Upper lobe of right lung (tissue), 1 donor: ENCODE data around the gene ZNF70. TPM values are rescaled to one million over a fixed set of nuclear protein-coding genes. Genes with fewer than 3 reads are reported as not detected.

Experiments used
- ATAC-seq: fragments of 200-7000 bp; cut with Tn5 transposase; one replicate; pipeline ENCODE4 v1.9.1; 2020; ENCODE audit warnings: mild to moderate bottlenecking, moderate library complexity
- DNase-seq: peaks from one replicate; pipeline ENCODE4 v3.0.0-alpha.2; 2020
- H3K27ac ChIP-seq: fragments of 200-600 bp; one replicate; pipeline ENCODE4 v1.8.0; 2022
- H3K27me3 ChIP-seq: fragments of 200-600 bp; one replicate; pipeline ENCODE4 v1.8.0; 2022; ENCODE audit warnings: mild to moderate bottlenecking
- H3K36me3 ChIP-seq: fragments of 200-600 bp; one replicate; pipeline ENCODE4 v1.8.0; 2022
- H3K4me1 ChIP-seq: fragments of 200-600 bp; one replicate; pipeline ENCODE4 v1.8.0; 2022
- H3K4me3 ChIP-seq: fragments of 200-600 bp; one replicate; pipeline ENCODE4 v1.8.0; 2022; ENCODE audit warnings: mild to moderate bottlenecking
- H3K9me3 ChIP-seq: fragments of 200-600 bp; one replicate; pipeline ENCODE4 v1.8.0; 2022
- intact Hi-C: fragments of 100-400 bp; cut with DNase I; formaldehyde crosslinking; loops from one replicate; pipeline ENCODE4 v1.11.0; 2022
- total RNA-seq: library from RNA; stranded (reverse); fragmentation: NEBNext Ultra II Directional; extraction: Animal tissue kit (Norgen Biotek cat#: 25700); gene quantifications from one replicate; pipeline ENCODE4 v1.2.1, GENCODE V29; 2021
- TF ChIP-seq, protein P1 (sequence below): fragments of 200-600 bp; IDR thresholded peaks from one replicate; pipeline ENCODE4 v1.8.0; 2022; ENCODE audit warnings: antibody characterized with exemption
- donor health status: DM: no; HTN: yes; CAD: no; lungs with severe emphysema.

Gene ZNF70
- total RNA-seq, 1 donor from 2014 or later: 6.1 TPM

DNA sequence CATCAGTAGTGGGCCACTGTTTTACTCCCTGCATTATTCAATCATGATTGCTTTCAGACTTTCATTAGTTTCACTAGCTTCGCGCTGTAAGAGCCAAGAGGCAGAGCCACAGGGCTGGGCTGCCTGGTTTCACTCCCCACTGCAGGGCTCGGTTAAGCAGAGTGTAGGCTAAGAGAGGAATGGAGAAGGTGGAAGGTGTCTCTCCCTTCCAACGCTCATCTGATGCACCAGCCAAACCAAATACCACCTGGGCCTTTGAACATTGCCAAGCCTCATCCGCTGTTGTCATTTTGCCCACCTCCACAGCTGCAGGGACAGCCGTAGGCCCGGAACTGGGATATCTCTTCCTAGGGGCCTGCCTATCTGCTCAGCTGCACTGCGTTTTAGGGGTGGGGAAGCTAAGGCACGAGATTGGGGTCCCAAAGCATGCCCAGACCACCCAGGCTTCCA, 35.4 kb upstream of the ZNF70 start:
- TF ChIP-seq, protein P1, sequence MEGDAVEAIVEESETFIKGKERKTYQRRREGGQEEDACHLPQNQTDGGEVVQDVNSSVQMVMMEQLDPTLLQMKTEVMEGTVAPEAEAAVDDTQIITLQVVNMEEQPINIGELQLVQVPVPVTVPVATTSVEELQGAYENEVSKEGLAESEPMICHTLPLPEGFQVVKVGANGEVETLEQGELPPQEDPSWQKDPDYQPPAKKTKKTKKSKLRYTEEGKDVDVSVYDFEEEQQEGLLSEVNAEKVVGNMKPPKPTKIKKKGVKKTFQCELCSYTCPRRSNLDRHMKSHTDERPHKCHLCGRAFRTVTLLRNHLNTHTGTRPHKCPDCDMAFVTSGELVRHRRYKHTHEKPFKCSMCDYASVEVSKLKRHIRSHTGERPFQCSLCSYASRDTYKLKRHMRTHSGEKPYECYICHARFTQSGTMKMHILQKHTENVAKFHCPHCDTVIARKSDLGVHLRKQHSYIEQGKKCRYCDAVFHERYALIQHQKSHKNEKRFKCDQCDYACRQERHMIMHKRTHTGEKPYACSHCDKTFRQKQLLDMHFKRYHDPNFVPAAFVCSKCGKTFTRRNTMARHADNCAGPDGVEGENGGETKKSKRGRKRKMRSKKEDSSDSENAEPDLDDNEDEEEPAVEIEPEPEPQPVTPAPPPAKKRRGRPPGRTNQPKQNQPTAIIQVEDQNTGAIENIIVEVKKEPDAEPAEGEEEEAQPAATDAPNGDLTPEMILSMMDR: no peak
- DNase-seq (no peak), ATAC-seq (no peak)
- H3K4me1 ChIP-seq: peaks cover 22% of the 10 kb centered on the region
- peak overlapping the region; percentile 94 for H3K4me3 ChIP-seq
- H3K27ac ChIP-seq: peak overlapping the region; percentile 99
- H3K9me3 ChIP-seq: no peaks in the 10 kb centered on the region
- no peaks in the 10 kb centered on the region for H3K36me3 ChIP-seq
- no peaks in the 10 kb centered on the region for H3K27me3 ChIP-seq
- intact Hi-C loops: no loop called here

DNA sequence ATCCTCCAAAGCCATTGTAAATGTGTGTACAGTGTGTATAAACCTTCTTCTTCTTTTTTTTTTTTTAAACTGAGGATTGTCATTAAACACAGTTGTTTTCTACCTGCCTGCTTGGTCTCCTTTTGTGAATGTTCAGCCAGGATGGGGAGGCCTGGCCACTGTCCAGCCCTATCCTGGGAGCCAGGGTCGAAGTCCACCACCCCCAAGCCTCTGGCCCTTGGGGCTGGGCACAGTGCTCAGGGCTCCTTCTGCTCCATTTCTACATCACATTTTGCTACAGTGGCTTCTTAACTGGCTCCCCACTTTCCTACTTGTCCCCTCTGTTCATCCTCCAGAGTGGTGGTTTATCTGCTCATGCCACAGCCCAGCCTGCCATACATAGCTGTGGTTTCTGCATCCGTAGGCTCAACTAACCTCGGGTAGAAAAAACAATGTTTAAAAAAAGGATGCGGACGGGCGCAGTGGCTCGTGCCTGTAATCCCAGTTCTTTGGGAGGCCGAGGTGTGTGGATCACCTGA, 33.4 kb upstream of the ZNF70 start:
- Histone ChIP-seq H3K36me3 (no peaks in the 10 kb centered on the region), H3K27me3 (no peaks in the 10 kb centered on the region), H3K4me1 (peaks cover 20% of the 10 kb centered on the region), H3K27ac (no peak overlapping the region), H3K4me3 (no peak overlapping the region), H3K9me3 (no peaks in the 10 kb centered on the region)
- no peak for ATAC-seq
- intact Hi-C loops: no loop called here
- TF ChIP-seq, protein P1: no peak
- no peak for DNase-seq

DNA sequence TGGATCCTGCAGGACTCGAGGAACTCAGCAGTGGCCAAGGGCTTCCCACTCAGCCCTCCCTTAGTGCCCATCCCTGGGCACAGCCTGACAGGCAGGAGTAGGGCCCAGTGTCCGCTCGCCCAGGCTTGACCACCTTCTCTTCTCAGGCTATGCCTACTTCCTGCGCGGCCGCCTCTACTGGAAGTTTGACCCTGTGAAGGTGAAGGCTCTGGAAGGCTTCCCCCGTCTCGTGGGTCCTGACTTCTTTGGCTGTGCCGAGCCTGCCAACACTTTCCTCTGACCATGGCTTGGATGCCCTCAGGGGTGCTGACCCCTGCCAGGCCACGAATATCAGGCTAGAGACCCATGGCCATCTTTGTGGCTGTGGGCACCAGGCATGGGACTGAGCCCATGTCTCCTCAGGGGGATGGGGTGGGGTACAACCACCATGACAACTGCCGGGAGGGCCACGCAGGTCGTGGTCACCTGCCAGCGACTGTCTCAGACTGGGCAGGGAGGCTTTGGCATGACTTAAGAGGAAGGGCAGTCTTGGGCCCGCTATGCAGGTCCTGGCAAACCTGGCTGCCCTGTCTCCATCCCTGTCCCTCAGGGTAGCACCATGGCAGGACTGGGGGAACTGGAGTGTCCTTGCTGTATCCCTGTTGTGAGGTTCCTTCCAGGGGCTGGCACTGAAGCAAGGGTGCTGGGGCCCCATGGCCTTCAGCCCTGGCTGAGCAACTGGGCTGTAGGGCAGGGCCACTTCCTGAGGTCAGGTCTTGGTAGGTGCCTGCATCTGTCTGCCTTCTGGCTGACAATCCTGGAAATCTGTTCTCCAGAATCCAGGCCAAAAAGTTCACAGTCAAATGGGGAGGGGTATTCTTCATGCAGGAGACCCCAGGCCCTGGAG, 32.6 kb upstream of the ZNF70 start:
- no peaks in the 10 kb centered on the region for H3K9me3 ChIP-seq
- H3K27ac ChIP-seq: no peak overlapping the region
- intact Hi-C loops: no loop called here
- DNase-seq (no peak), ATAC-seq (no peak)
- no peaks in the 10 kb centered on the region for H3K27me3 ChIP-seq
- peaks cover 18% of the 10 kb centered on the region for H3K4me1 ChIP-seq
- no peak overlapping the region for H3K4me3 ChIP-seq
- TF ChIP-seq, protein P1: no peak
- no peaks in the 10 kb centered on the region for H3K36me3 ChIP-seq

DNA sequence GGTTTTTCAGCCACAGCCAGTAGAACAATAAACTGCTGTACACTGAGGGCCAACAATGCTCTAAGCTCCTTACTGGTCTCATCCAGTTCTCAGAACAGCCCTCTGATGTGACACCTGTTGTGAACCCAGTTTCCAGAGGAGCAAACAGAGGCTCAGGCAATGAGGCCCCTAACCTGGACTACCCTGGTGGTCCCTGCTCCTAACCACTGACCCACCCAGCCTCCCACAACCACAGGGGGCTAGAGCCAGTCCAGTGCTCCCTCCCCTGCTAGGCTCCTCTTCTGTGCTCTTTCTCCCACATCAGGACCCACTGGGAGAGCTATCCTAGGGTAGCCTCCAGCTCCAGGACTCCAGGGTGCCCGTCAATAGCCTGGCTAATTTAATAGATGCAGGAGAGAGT, 31.8 kb upstream of the ZNF70 start:
- H3K9me3 ChIP-seq: no peaks in the 10 kb centered on the region
- no peaks in the 10 kb centered on the region for H3K36me3 ChIP-seq
- TF ChIP-seq, protein P1: no peak
- intact Hi-C loops: no loop called here
- ATAC-seq: no peak
- no peak overlapping the region for H3K27ac ChIP-seq
- DNase-seq: no peak
- no peak overlapping the region for H3K4me3 ChIP-seq
- H3K27me3 ChIP-seq: no peaks in the 10 kb centered on the region
- H3K4me1 ChIP-seq: peaks cover 10% of the 10 kb centered on the region

DNA sequence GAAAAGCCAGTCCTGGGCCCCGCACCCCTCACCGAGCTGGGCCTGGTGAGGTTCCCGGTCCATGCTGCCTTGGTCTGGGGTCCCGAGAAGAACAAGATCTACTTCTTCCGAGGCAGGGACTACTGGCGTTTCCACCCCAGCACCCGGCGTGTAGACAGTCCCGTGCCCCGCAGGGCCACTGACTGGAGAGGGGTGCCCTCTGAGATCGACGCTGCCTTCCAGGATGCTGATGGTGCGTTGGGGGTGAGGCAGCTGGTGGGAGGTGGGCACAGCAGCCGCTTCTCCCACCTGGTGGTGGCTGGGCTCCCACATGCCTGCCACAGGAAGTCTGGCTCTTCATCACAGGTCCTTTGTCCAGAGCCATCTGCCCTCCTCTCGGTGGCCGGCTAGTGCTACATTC, 31.3 kb upstream of the ZNF70 start:
- ATAC-seq (no peak), DNase-seq (no peak)
- TF ChIP-seq, protein P1: no peak
- no peak overlapping the region for H3K4me3 ChIP-seq
- intact Hi-C loops: no loop called here
- peaks cover 7% of the 10 kb centered on the region for H3K4me1 ChIP-seq
- no peaks in the 10 kb centered on the region for H3K36me3 ChIP-seq
- no peak overlapping the region for H3K27ac ChIP-seq
- no peaks in the 10 kb centered on the region for H3K27me3 ChIP-seq
- H3K9me3 ChIP-seq: no peaks in the 10 kb centered on the region
